HUES6 (cell line): Measurements from ENCODE around the gene KDM2B.

Source experiments
- H3K27ac ChIP-seq: 2 replicates; pipeline ENCODE4 v1.7.0; 2013; ENCODE audit warnings: low read depth, mild to moderate bottlenecking, low read length, inconsistent platforms
- H3K27me3 ChIP-seq: 2 replicates; pipeline ENCODE4 v1.6.1; 2013; ENCODE audit warnings: low read length; ENCODE audit not compliant: control insufficient read depth, insufficient read depth
- H3K36me3 ChIP-seq: 2 replicates; pipeline ENCODE4 v1.6.1; 2013; ENCODE audit warnings: low read length; ENCODE audit not compliant: control insufficient read depth, insufficient read depth
- H3K4me1 ChIP-seq: 2 replicates; pipeline ENCODE4 v1.6.1; 2013; ENCODE audit warnings: low read length; ENCODE audit not compliant: control insufficient read depth, insufficient read depth
- H3K4me3 ChIP-seq: 2 replicates; pipeline ENCODE4 v1.5.1; 2013; ENCODE audit warnings: low read depth, low read length
- H3K9ac ChIP-seq: one replicate; pipeline ENCODE4 v1.6.1; 2013; ENCODE audit warnings: mild to moderate bottlenecking, low read length
- H3K9me3 ChIP-seq: 2 replicates; pipeline ENCODE4 v1.6.1; 2013; ENCODE audit warnings: low read depth, low read length; ENCODE audit not compliant: control insufficient read depth, insufficient read depth

The KDM2B gene

DNA sequence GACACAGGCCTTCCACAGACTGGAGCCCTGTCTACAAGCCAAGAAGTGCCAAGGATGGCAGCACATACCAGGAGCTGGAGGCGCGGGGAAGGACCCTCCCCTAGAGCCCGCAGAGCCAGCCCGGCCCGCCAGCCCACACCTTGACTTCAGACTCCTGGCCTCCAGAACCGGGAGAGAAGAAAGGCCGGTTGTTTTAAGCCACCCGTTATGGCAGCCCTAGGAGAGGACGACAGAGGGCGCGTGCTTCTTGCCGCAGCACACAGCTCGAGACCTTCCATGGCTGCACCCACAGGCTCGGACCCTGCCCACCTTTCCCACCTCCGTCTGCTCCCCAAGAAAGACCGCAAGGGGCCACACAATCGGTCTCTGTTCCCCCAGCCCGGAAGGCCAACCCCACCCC, 127.2 kb downstream of the KDM2B start:
- H3K4me1 ChIP-seq: peaks cover 11% of the 10 kb centered on the region; the same call in 1 of the 2 replicates
- no peaks in the 10 kb centered on the region for H3K9me3 ChIP-seq
- H3K9ac ChIP-seq: no peak overlapping the region
- H3K27me3 ChIP-seq: no peaks in the 10 kb centered on the region
- H3K4me3 ChIP-seq: no peak overlapping the region
- peaks cover 32% of the 10 kb centered on the region for H3K36me3 ChIP-seq
- H3K27ac ChIP-seq: no peak overlapping the region

DNA sequence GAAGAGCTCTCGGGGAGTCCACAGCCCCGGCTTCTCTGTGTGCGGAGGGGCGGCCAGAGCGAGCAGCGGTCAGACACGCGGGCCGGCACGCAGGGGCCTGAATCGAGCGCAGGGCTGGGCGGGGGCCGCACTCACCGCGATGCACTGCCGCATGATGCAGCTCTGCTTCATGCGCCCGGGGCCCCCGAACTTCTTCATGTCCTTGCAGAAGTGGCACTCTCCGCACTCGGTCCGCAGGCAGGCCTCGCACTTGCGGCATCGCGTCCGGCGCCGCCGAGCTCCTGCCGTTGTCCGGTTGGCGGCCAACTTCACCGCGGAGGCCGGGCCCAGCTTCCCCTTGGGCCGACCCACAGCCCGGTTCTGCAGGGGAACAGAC, 127.8 kb downstream of the KDM2B start:
- Histone ChIP-seq H3K27ac (no peak overlapping the region), H3K4me3 (no peak overlapping the region), H3K9me3 (no peaks in the 10 kb centered on the region), H3K27me3 (no peaks in the 10 kb centered on the region), H3K9ac (no peak overlapping the region), H3K4me1 (peaks cover 11% of the 10 kb centered on the region; the same call in 1 of the 2 replicates), H3K36me3 (peaks cover 32% of the 10 kb centered on the region)

DNA sequence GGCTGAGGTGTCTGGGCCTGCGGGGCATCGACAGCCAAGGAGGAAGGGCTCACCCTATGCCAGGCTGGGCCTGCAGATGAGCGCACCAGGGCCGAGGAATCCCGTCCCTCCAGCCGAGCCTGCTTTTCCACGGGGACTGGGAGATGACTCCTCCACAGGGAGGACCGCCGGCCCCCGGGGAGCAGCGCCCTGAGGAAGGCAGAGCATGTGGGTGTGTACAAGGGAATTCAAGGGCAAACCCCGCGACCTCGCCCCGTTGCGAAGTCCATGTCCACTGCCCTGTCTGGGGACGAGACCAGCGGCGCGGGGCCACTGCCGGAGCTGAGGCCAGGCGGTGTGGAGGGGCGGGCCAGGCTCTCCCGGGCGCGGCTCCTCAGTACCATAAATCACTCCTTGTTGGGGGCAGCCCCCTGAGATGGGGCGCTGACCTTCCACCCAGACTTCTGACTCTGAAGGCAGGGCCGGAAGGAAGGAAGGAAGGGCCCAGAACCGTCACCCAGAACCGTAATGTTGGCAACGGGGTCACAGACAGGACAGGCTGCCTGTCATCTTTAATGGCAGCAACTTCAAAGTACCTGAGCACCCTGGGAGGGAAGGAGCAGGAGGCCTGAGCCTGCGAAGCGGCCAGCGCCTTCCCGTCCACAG, 128.4 kb downstream of the KDM2B start:
- Histone ChIP-seq H3K9ac (no peak overlapping the region), H3K27me3 (no peaks in the 10 kb centered on the region), H3K27ac (no peak overlapping the region), H3K36me3 (peaks cover 32% of the 10 kb centered on the region), H3K9me3 (no peaks in the 10 kb centered on the region), H3K4me1 (peaks cover 11% of the 10 kb centered on the region; the same call in 1 of the 2 replicates), H3K4me3 (no peak overlapping the region)

DNA sequence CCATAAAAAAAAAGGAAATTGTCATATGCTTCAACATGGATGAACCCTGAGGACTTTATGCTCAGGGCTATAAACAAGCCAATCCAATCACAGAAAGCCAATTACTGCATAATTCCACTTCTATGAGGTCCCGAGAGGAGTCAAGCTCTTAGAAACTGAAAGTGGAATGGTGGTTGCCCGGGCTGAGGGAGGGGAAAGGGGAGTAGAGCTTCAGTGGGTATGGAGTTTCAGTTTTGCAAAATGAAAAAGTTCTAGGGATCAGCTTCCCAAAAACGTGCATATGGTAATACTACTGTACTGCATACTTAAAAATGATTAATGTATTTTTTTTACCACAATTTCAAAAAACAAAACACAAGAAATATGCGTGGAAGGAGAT, 128.9 kb downstream of the KDM2B start:
- Histone ChIP-seq H3K36me3 (peaks cover 32% of the 10 kb centered on the region), H3K4me1 (peaks cover 11% of the 10 kb centered on the region; the same call in 1 of the 2 replicates), H3K9ac (no peak overlapping the region), H3K4me3 (no peak overlapping the region), H3K27me3 (no peaks in the 10 kb centered on the region), H3K27ac (no peak overlapping the region), H3K9me3 (no peaks in the 10 kb centered on the region)

DNA sequence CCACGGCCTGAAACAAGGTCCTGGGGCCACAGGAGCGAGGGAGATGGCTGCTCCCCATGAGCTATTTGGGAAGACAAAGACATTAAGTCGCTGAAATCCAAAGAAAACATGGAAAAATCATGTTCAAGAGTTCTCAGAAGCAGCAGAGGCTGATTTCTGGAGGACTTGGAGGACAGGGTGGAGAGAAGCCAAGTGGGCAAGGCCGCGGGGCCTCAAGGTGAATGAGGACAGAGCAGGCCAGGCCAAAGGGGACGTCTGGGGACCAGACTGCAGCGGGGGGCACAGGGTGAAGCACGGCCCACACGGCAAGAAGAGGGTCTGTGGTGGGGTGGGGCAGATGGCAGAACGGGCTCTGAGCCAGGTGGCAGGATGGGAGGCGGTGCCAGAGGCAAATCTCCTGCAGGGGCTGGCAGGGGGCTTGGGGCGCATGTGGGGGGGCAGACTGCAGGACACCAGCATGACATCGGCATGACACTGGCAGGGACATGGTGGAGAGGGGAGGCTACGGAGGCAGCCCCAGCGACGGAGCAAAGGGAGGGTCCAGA, 132.0 kb downstream of the KDM2B start:
- Histone ChIP-seq H3K36me3 (peaks cover 50% of the 10 kb centered on the region), H3K27me3 (no peaks in the 10 kb centered on the region), H3K9me3 (no peaks in the 10 kb centered on the region), H3K9ac (no peak overlapping the region), H3K4me1 (no peaks in the 10 kb centered on the region), H3K4me3 (no peak overlapping the region), H3K27ac (no peak overlapping the region)

DNA sequence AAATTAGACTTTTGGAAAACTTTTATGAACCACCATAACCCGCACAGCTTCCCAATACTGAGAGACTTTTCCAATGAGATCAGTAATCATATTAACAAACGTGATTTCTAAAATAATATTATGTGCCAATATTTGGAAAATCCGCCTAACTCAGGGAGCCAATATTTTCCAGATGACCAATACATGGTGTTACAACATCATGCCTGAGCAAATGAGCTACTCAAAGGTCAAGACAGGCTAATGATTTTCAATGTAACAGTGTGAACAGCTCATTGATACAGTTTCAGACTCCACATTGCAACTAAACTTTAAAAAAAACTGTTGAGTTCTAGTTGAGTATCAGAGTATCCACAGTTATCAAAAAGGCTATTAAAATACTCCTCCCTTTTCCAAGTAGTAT, 134.1 kb downstream of the KDM2B start:
- no peak overlapping the region for H3K4me3 ChIP-seq
- H3K9me3 ChIP-seq: no peaks in the 10 kb centered on the region
- H3K4me1 ChIP-seq: no peaks in the 10 kb centered on the region
- no peak overlapping the region for H3K27ac ChIP-seq
- no peaks in the 10 kb centered on the region for H3K27me3 ChIP-seq
- peaks cover 46% of the 10 kb centered on the region for H3K36me3 ChIP-seq
- no peak overlapping the region for H3K9ac ChIP-seq

DNA sequence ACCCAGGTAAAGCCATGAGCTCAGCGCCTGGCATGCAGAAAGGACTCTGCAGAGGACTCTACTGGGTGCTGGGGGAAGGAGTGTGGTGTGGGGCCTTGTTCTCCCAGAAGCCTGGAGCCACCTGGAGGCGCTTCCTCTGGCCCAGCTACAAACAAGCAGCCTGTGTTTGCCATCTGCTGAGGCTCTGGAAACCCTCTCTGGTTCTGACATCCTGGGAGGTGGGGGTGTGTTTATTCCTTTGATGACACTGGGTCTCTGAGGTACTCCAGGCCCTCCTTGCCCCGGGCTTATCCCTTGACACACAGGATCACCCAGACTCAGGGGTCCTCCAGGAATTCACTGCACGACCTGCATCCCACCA, 136.0 kb downstream of the KDM2B start:
- Histone ChIP-seq H3K27me3 (no peaks in the 10 kb centered on the region), H3K36me3 (peaks cover 57% of the 10 kb centered on the region), H3K9me3 (no peaks in the 10 kb centered on the region), H3K9ac (no peak overlapping the region), H3K4me3 (no peak overlapping the region), H3K4me1 (no peaks in the 10 kb centered on the region), H3K27ac (no peak overlapping the region)

DNA sequence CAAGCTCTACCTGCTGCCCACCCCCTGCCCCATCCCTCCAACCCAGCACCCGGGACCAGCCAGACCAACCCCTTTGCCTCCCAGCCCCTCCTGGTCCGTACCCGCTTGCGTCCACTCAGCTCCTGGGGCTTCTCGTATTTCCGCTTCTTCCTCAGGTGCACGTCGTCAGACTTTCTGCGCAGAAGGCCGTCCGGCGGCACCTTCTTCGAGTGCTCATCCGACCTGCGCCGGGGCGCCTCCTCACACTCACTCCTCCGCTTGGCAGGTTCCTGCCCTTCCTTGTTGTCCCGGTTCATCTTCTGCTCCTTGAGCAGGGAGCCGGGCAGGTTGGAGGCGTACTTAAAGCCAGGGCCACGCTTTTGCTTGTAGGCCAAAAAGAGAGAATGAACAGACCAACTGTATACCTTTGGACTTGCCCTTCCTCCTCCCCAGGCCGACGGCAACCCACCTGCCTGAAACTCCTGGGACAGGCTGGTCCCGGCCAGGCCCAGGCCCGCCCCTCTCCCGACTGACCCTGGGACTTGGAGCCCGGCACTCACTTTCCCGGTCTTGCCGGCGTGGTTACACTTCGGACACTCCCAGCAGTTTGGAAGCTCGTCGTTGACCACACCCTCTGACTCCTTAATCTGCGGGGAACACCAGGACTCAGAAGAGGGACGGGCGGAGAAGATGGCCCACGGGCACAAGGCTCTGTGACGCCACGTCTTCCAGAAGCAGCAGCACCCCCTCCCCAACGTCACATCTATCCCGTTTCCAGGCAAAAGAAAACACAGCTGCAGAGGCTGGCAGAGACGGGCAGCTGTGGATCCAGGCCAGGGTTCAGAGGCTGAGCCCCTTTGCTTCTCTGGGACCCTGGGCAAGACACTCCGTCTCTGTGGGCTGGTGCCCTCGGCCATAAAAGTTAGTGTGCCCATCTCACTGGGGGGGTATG, 136.6 kb downstream of the KDM2B start:
- Histone ChIP-seq H3K9ac (no peak overlapping the region), H3K36me3 (peaks cover 62% of the 10 kb centered on the region), H3K4me1 (no peaks in the 10 kb centered on the region), H3K4me3 (no peak overlapping the region), H3K27me3 (no peaks in the 10 kb centered on the region), H3K27ac (peak overlapping the region; percentile 4; the same call in 1 of the 2 replicates), H3K9me3 (no peaks in the 10 kb centered on the region)

DNA sequence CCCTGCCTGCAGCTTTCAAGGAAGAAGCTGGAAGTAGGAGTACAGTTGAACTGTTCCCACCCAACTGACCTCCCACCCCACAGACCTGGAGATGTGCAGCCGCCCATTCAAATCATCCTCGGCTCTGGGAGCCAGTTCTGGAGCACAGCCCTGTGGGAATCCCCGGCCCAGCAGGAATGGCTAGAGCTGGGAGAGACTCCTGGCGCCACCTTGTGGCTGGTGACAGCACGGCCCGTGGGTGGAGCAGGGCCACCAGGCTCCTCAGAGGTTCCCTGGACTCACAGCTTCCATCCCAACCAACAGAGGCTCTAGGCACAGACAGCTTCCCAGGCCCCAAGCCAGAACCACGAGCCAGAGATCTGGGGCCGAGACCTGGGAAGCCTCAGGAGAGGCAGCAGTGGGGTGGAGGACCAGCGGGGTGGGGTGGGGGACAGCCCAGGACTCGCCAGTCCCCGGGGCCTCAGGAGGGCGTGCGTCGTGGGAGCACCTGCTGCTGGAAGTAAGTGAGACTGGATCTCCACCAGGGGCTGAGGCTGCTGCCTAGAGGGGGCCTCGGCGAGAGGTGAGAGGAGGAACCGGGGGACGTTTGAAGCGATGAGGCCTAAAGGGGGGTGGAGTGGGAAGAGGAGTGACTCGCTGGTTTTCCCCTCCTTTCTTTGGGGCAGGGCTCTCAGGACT, 137.5 kb downstream of the KDM2B start:
- Histone ChIP-seq H3K9ac (no peak overlapping the region), H3K27me3 (no peaks in the 10 kb centered on the region), H3K4me3 (no peak overlapping the region), H3K9me3 (no peaks in the 10 kb centered on the region), H3K27ac (no peak overlapping the region), H3K36me3 (peaks cover 69% of the 10 kb centered on the region), H3K4me1 (no peaks in the 10 kb centered on the region)

DNA sequence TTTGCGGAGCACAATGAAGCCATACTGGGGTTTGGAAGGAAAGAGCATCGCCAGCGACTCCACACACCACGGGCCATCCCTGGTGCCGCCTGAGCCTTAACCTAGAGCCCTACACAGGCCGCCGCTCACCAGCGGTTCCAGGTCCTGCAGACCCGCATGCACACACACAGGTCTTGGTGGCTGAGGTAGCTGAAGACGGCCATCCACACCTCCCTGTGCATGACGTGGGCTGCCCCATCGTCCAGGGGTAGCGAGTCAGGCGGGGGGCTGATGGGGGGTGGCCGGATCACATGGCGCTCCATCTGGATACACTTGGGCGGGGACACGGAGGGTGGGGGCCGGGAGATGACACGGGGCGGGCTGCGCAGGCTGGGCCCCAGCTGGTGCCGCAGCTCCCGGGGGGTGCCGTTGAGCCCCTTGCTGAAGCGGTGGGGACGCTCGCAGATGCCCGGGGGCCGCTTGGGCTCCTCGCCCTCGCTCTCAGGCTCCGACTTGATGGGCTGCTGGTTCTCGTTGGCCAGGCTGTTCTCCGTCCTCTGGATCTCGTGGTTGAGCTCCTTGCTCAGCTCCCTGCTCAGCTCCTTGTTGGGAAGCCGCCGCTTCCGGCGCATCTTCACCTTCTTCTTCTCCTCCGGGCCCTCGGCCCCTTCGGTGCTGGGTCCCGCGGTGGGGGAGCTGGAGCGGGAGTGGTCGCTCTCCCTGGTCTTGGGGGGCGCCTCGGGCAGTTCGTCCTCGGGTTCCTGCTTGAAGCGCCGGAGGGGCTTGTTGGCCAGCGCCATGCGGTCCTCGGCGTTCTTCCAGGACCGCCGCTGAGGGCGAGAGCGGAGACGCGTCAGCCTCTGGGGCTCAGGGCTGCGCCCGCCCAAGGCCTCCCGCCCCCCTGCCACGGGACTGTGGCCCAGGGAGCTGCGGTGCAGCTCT, 138.5 kb downstream of the KDM2B start:
- Histone ChIP-seq H3K27ac (no peak overlapping the region), H3K4me1 (no peaks in the 10 kb centered on the region), H3K9me3 (no peaks in the 10 kb centered on the region), H3K36me3 (peaks cover 76% of the 10 kb centered on the region), H3K9ac (no peak overlapping the region), H3K27me3 (no peaks in the 10 kb centered on the region), H3K4me3 (no peak overlapping the region)
